Choroid plexus epithelial cell (primary cell): ENCODE data around the gene DLX2.
"Not testable (repeated sequence)": the region's sequence is repeated elsewhere in the genome, so short reads cannot be mapped to it uniquely, and the experiment has no call there.

Experiments used
- DNase-seq: peaks from one replicate; pipeline ENCODE4 v3.0.0-alpha.2; 2010; ENCODE audit warnings: low read depth
- H3K4me3 ChIP-seq: 2 replicates; pipeline ENCODE4 v1.5.1; 2011; ENCODE audit warnings: low read depth, mild to moderate bottlenecking, control low read depth, low read length, moderate library complexity
- CTCF ChIP-seq: conservative IDR thresholded peaks from 2 replicates; pipeline ENCODE4 v1.5.1; 2011; ENCODE audit warnings: low read depth, mild to moderate bottlenecking, control low read depth, inconsistent platforms, low read length, moderate library complexity

Gene DLX2

GRCh38 chr2:172102391-172103359 lies at the start of gene DLX2:
TSS of gene DLX2 (minus strand) at chr2:172102900. CDS start at chr2:172102538, 362 bp downstream.
- DNase-seq: peak; percentile 79
- TF ChIP-seq CTCF: no peak
- peak within 1 kb of the TSS; percentile 58 for H3K4me3 ChIP-seq

- DNase-seq: no peak
- H3K4me3 ChIP-seq: no peak overlapping the region
- TF ChIP-seq CTCF: no peak
Observed at GRCh38 chr2:172147944-172148650, 45.4 kb upstream of the DLX2 start.

GRCh38 chr2:172143817-172144216 lies 41.1 kb upstream of the DLX2 start:
- no peak for DNase-seq
- no peak overlapping the region for H3K4me3 ChIP-seq
- no peak for TF ChIP-seq CTCF

GRCh38 chr2:172138727-172139126 lies 36.0 kb upstream of the DLX2 start:
- H3K4me3 ChIP-seq: not testable (repeated sequence)

GRCh38 chr2:172137943-172138342 lies 35.2 kb upstream of the DLX2 start:
- DNase-seq: no peak
- H3K4me3 ChIP-seq: no peak overlapping the region
- TF ChIP-seq CTCF: no peak

More at GRCh38 chr2:172138727-172139126, 36.0 kb upstream of the DLX2 start:
- not testable (repeated sequence) for DNase-seq

GRCh38 chr2:172137109-172137508 lies 34.4 kb upstream of the DLX2 start:
- DNase-seq: no peak
- no peak for TF ChIP-seq CTCF
- no peak overlapping the region for H3K4me3 ChIP-seq

- H3K4me3 ChIP-seq: no peak overlapping the region
- TF ChIP-seq CTCF: no peak
- no peak for DNase-seq
Observed at GRCh38 chr2:172135446-172135845, 32.7 kb upstream of the DLX2 start.
